ENCODE data around the gene RAMACL. TPM values are rescaled to one million over a fixed set of nuclear protein-coding genes. Genes with fewer than 3 reads are reported as not detected.

Gene RAMACL
- total and polyA plus RNA-seq, 4 donors: 0.30 to 17.6 (median 4.3) TPM

GRCh38 chr6:166599205-166599604 lies 12.7 kb upstream of the RAMACL start:
- Histone ChIP-seq H3K9ac (ENCODE audit: insufficient read depth in 1 of 2, low read length in 2 of 2) (no peak overlapping the region), H3K9me3 (ENCODE audit: control insufficient read depth in 4 of 4, insufficient read depth in 3 of 4, low read length in 3 of 4) (no peaks in the 10 kb centered on the region), H3K27ac (ENCODE audit: low read depth in 1 of 2, low read length in 1 of 2) (peak overlapping the region; percentile 87), H3K27me3 (ENCODE audit: control insufficient read depth in 3 of 3, insufficient read depth in 3 of 3, low read length in 2 of 3) (no peaks in the 10 kb centered on the region), H3K36me3 (ENCODE audit: control insufficient read depth in 4 of 4, insufficient read depth in 4 of 4, low read length in 4 of 4) (peaks cover 0 to 3% (median 0%) of the 10 kb centered on the region in 4 donors), H3K4me1 (ENCODE audit: control insufficient read depth in 5 of 5, insufficient read depth in 5 of 5, low read length in 5 of 5) (peaks cover 0 to 28% (median 0%) of the 10 kb centered on the region in 5 donors), H3K4me3 (no peak overlapping the region)
- DNase-seq: no peak
- no peak for TF ChIP-seq CTCF (IDR thresholded peaks at IDR 0.05; ENCODE audit: control extremely low read depth, extremely low read depth)
- 21 to 41% methylated on average over 5 of the region's 5 CpGs for WGBS, 2 donors
- no peak for ATAC-seq (ENCODE audit: insufficient read depth, low FRiP score)

GRCh38 chr6:166598441-166599138 lies 12.1 kb upstream of the RAMACL start:
- WGBS, 2 donors: 40 to 42% methylated on average over 11 of the region's 11 CpGs
- TF ChIP-seq CTCF (IDR thresholded peaks at IDR 0.05; ENCODE audit: control extremely low read depth, extremely low read depth): no peak
- Histone ChIP-seq H3K4me1 (ENCODE audit: control insufficient read depth in 5 of 5, insufficient read depth in 5 of 5, low read length in 5 of 5) (peaks cover 0 to 27% (median 0%) of the 10 kb centered on the region in 5 donors), H3K36me3 (ENCODE audit: control insufficient read depth in 4 of 4, insufficient read depth in 4 of 4, low read length in 4 of 4) (peaks cover 0 to 3% (median 0%) of the 10 kb centered on the region in 4 donors), H3K9me3 (ENCODE audit: control insufficient read depth in 4 of 4, insufficient read depth in 3 of 4, low read length in 3 of 4) (no peaks in the 10 kb centered on the region), H3K9ac (ENCODE audit: insufficient read depth in 1 of 2, low read length in 2 of 2) (no peak overlapping the region), H3K27me3 (ENCODE audit: control insufficient read depth in 3 of 3, insufficient read depth in 3 of 3, low read length in 2 of 3) (no peaks in the 10 kb centered on the region), H3K4me3 (no peak overlapping the region), H3K27ac (ENCODE audit: low read depth in 1 of 2, low read length in 1 of 2) (peak overlapping the region; percentile 87)
- ATAC-seq (ENCODE audit: insufficient read depth, low FRiP score): peak; percentile 80
- peak in 2 of 3 donors; percentile 68 to 80 for DNase-seq

GRCh38 chr6:166597711-166598440 lies 11.4 kb upstream of the RAMACL start:
- Histone ChIP-seq H3K4me1 (ENCODE audit: control insufficient read depth in 5 of 5, insufficient read depth in 5 of 5, low read length in 5 of 5) (peaks cover 0 to 23% (median 0%) of the 10 kb centered on the region in 5 donors), H3K9ac (ENCODE audit: insufficient read depth in 1 of 2, low read length in 2 of 2) (no peak overlapping the region), H3K27me3 (ENCODE audit: control insufficient read depth in 3 of 3, insufficient read depth in 3 of 3, low read length in 2 of 3) (no peaks in the 10 kb centered on the region), H3K9me3 (ENCODE audit: control insufficient read depth in 4 of 4, insufficient read depth in 3 of 4, low read length in 3 of 4) (no peaks in the 10 kb centered on the region), H3K4me3 (no peak overlapping the region), H3K36me3 (ENCODE audit: control insufficient read depth in 4 of 4, insufficient read depth in 4 of 4, low read length in 4 of 4) (no peaks in the 10 kb centered on the region), H3K27ac (ENCODE audit: low read depth in 1 of 2, low read length in 1 of 2) (peak overlapping the region; percentile 87)
- DNase-seq: no peak
- 58 to 66% methylated on average over 10 of the region's 10 CpGs for WGBS, 2 donors
- ATAC-seq (ENCODE audit: insufficient read depth, low FRiP score): peak; percentile 42
- no peak for TF ChIP-seq CTCF (IDR thresholded peaks at IDR 0.05; ENCODE audit: control extremely low read depth, extremely low read depth)
